Panc1 (cell line): ENCODE measurements around the gene MS4A15. TPM values are rescaled to one million over a fixed set of nuclear protein-coding genes. Genes with fewer than 3 reads are reported as not detected.

Experiments used
- ATAC-seq: fragments of 200-7000 bp; cut with Tn5 transposase; 2 replicates; pipeline ENCODE4 v1.9.1; 2020; ENCODE audit warnings: mild to moderate bottlenecking, moderate library complexity
- BruUV-seq: library from RNA; stranded (reverse); fragments of 400-500 nt; replicated peaks from 2 replicates; lab custom pipeline; 2021; lab: Mats Ljungman, UMichigan
- CTCF ChIA-PET: fragments of 300-600 bp; sonication (Branson Sonifier 250); formaldehyde crosslinking; loops from one replicate; lab custom pipeline; 2022; ENCODE audit warnings: antibody characterized with exemption; lab: Charles Lee
- POLR2A ChIA-PET: fragments of 300-600 bp; sonication (Branson Sonifier 250); formaldehyde crosslinking; loops from one replicate; lab custom pipeline; 2022; ENCODE audit warnings: antibody characterized with exemption; lab: Charles Lee
- DNase-seq: peaks from one replicate; pipeline ENCODE4 v3.0.0-alpha.2; 2010; ENCODE audit warnings: low read depth, low spot score
- H3K27ac ChIP-seq: 2 replicates; pipeline ENCODE4 v1.5.1; 2011; ENCODE audit warnings: mild to moderate bottlenecking, low read length, inconsistent platforms
- H3K27me3 ChIP-seq: fragments of 200-500 bp; sonication (Bioruptor generic); 2 replicates; pipeline ENCODE4 v1.6.0; 2014; ENCODE audit warnings: low read length, inconsistent platforms; ENCODE audit not compliant: control insufficient read depth, insufficient read depth
- H3K36me3 ChIP-seq: fragments of 200-500 bp; sonication (Bioruptor generic); 2 replicates; pipeline ENCODE4 v1.5.1; 2014; ENCODE audit warnings: inconsistent platforms, mild to moderate bottlenecking, low read length, moderate library complexity; ENCODE audit not compliant: control insufficient read depth, insufficient read depth
- H3K4me1 ChIP-seq: 2 replicates; pipeline ENCODE4 v1.5.1; 2011; ENCODE audit warnings: inconsistent platforms, mild to moderate bottlenecking, low read length, moderate library complexity; ENCODE audit not compliant: control insufficient read depth, insufficient read depth
- H3K4me3 ChIP-seq, 2 experiments: 2 replicates each; pipeline ENCODE4 v1.5.1; 2011 to 2012; ENCODE audit warnings: low read depth in 2 of 2, low read length in 2 of 2, mild to moderate bottlenecking in 2 of 2, inconsistent platforms in 1 of 2, moderate library complexity in 1 of 2
- H3K9me3 ChIP-seq: fragments of 200-500 bp; sonication (Bioruptor generic); 2 replicates; pipeline ENCODE4 v1.5.1; 2014; ENCODE audit warnings: low read depth, mild to moderate bottlenecking, inconsistent platforms, low read length, moderate library complexity; ENCODE audit not compliant: control insufficient read depth, insufficient read depth
- CTCF ChIP-seq: fragments of 450-650 bp; IDR thresholded peaks from 2 replicates; pipeline ENCODE4 v1.5.1; 2017; ENCODE audit warnings: mild to moderate bottlenecking
- POLR2AphosphoS5 ChIP-seq: IDR thresholded peaks from 2 replicates; pipeline ENCODE4 v1.6.1; 2012; ENCODE audit warnings: mild to moderate bottlenecking, low read depth, low read length, moderate library complexity
- SIN3A ChIP-seq: IDR thresholded peaks from 2 replicates; pipeline ENCODE4 v1.6.1; 2012; ENCODE audit warnings: low read depth, mild to moderate bottlenecking, low read length, moderate library complexity, borderline replicate concordance; ENCODE audit not compliant: insufficient read depth
- TCF7L2 ChIP-seq: IDR thresholded peaks from 2 replicates; pipeline ENCODE4 v1.6.1; 2011; ENCODE audit warnings: mild to moderate bottlenecking, low read depth, low read length, inconsistent platforms
- in situ Hi-C: cut with HindIII; loops from 2 replicates; pipeline ENCODE4 v1.10.0; 2016; ENCODE audit warnings: low sequenced_read_pairs, low pct_unique_long_range_greater_than_20kb
- intact Hi-C: fragments of 100-400 bp; cut with micrococcal nuclease; formaldehyde crosslinking; loops from one replicate; pipeline ENCODE4 v1.10.0; 2022; ENCODE audit not compliant: unreplicated experiment
- total RNA-seq: library from RNA; stranded (reverse); gene quantifications from one replicate; pipeline ENCODE4 v1.2.1, GENCODE V29; 2021; ENCODE audit not compliant: unreplicated experiment
- TF ChIP-seq, protein P1 (sequence below), 2 experiments: IDR thresholded peaks; 2 replicates each; pipeline ENCODE4 v1.6.1; 2011 to 2012; ENCODE audit warnings: low read depth in 2 of 2, control low read depth in 1 of 2, low read length in 1 of 2, mild to moderate bottlenecking in 1 of 2, moderate library complexity in 1 of 2; ENCODE audit not compliant: insufficient read depth in 1 of 2

MS4A15 gene
- total RNA-seq, 1 experiment from 2014 or later = not detected

DNA sequence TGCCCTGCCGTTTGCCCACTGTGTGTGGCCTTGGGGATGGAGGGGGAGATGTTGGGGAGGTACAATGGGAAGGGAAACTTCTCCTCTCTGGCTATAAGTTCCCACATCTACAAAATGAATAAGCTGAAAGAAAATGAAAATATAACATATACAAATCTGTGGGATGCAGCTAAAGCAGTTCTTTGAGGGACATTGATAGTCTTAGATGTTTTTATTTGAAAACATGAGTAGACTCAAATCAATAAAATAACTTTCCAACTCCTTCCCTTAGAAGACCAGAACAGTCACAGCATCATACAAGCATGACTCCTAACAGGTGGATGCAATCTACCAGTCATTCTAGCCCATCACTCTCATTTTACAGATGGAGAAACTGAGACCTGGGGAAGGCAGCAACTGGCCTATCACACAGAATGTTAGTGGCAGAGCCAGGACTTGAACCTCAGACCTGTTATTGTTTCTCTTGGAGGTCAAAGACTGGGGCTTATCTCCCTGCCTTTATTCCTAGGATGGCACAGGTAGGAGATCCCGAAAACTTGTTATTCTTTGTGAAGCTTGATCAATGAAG is 60.0 kb downstream of the MS4A15 start:
- no peak for DNase-seq
- no peak for TF ChIP-seq TCF7L2
- TF ChIP-seq, protein P1, sequence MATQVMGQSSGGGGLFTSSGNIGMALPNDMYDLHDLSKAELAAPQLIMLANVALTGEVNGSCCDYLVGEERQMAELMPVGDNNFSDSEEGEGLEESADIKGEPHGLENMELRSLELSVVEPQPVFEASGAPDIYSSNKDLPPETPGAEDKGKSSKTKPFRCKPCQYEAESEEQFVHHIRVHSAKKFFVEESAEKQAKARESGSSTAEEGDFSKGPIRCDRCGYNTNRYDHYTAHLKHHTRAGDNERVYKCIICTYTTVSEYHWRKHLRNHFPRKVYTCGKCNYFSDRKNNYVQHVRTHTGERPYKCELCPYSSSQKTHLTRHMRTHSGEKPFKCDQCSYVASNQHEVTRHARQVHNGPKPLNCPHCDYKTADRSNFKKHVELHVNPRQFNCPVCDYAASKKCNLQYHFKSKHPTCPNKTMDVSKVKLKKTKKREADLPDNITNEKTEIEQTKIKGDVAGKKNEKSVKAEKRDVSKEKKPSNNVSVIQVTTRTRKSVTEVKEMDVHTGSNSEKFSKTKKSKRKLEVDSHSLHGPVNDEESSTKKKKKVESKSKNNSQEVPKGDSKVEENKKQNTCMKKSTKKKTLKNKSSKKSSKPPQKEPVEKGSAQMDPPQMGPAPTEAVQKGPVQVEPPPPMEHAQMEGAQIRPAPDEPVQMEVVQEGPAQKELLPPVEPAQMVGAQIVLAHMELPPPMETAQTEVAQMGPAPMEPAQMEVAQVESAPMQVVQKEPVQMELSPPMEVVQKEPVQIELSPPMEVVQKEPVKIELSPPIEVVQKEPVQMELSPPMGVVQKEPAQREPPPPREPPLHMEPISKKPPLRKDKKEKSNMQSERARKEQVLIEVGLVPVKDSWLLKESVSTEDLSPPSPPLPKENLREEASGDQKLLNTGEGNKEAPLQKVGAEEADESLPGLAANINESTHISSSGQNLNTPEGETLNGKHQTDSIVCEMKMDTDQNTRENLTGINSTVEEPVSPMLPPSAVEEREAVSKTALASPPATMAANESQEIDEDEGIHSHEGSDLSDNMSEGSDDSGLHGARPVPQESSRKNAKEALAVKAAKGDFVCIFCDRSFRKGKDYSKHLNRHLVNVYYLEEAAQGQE (IDR thresholded peaks at IDR 0.05; ENCODE audit: insufficient read depth in 1 of 2, low read depth in 2 of 2, low read length in 1 of 2) = no peak
- TF ChIP-seq SIN3A = no peak
- no peak for TF ChIP-seq CTCF
- TF ChIP-seq POLR2AphosphoS5 = no peak
- no peaks in the 10 kb centered on the region for H3K36me3 ChIP-seq
- H3K4me3 ChIP-seq = no peak overlapping the region
- ATAC-seq = no peak
- H3K9me3 ChIP-seq = no peaks in the 10 kb centered on the region
- no peaks in the 10 kb centered on the region for H3K4me1 ChIP-seq
- BruUV-seq = no TSS peak
- intact Hi-C loops = no loop called here
- no peaks in the 10 kb centered on the region for H3K27me3 ChIP-seq
- in situ Hi-C loops = no loop called here
- no peak overlapping the region for H3K27ac ChIP-seq
- ChIA-PET CTCF (no interaction called here), POLR2A (no interaction called here)

DNA sequence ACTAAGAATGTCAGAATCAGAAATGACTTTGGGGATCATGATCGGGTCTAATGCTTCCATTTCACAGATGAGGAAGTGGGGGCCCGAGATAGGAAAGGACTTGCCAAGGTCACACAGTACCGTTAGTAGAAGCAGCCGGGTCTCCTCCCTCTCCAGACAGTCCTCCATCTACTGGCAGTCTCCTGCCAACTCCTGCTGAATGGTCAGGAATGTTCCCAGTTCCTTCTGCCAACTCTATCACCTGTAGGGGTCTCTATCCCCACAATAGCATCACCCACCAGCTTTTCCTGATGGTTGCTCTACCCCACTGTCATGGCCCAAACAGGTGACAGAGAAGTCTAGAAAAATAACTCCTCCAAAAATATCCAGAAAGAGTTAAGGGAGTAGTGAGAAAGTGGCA is 61.4 kb downstream of the MS4A15 start:
- no peaks in the 10 kb centered on the region for H3K36me3 ChIP-seq
- no peak for ATAC-seq
- H3K9me3 ChIP-seq = no peaks in the 10 kb centered on the region
- no peak overlapping the region for H3K27ac ChIP-seq
- POLR2A ChIA-PET = no interaction called here
- no TSS peak for BruUV-seq
- CTCF ChIA-PET = no interaction called here
- intact Hi-C loops = no loop called here
- no peaks in the 10 kb centered on the region for H3K4me1 ChIP-seq
- no peak for DNase-seq
- TF ChIP-seq TCF7L2 (no peak), CTCF (no peak), SIN3A (no peak), POLR2AphosphoS5 (no peak)
- TF ChIP-seq, protein P1 (IDR thresholded peaks at IDR 0.05; ENCODE audit: insufficient read depth in 1 of 2, low read depth in 2 of 2, low read length in 1 of 2) = no peak
- H3K4me3 ChIP-seq = no peak overlapping the region
- no peaks in the 10 kb centered on the region for H3K27me3 ChIP-seq
- in situ Hi-C loops = no loop called here
